ENCODE results near the gene ZIC4.

GRCh38 chr3:147394884-147395225 lies 11.5 kb downstream of the ZIC4 start:
- no peak for TF ChIP-seq CTCF (IDR thresholded peaks at IDR 0.05 in 8 of 11, conservative IDR thresholded peaks at IDR 0.05 in 3 of 11)
- TF ChIP-seq POLR2AphosphoS5 (IDR thresholded peaks at IDR 0.05), result no peak
- no peak for TF ChIP-seq POLR2A (IDR thresholded peaks at IDR 0.05)
